Measurements from ENCODE around the gene KIAA0753. TPM values are rescaled to one million over a fixed set of nuclear protein-coding genes. Genes with fewer than 3 reads are reported as not detected.

KIAA0753 gene
- total and polyA plus RNA-seq, 4 donors: 5.3 to 31.9 (median 12.8) TPM

- H3K4me1 ChIP-seq (ENCODE audit: control insufficient read depth in 5 of 5, insufficient read depth in 5 of 5, low read length in 5 of 5): peaks cover 0 to 12% (median 0%) of the 10 kb centered on the region in 5 donors
- TF ChIP-seq CTCF (IDR thresholded peaks at IDR 0.05; ENCODE audit: control extremely low read depth, extremely low read depth): no peak
- DNase-seq (no peak), ATAC-seq (ENCODE audit: insufficient read depth, low FRiP score) (no peak)
- H3K9ac ChIP-seq (ENCODE audit: insufficient read depth in 1 of 2, low read length in 2 of 2): no peak overlapping the region
- no peaks in the 10 kb centered on the region for H3K27me3 ChIP-seq (ENCODE audit: control insufficient read depth in 3 of 3, insufficient read depth in 3 of 3, low read length in 2 of 3)
- H3K27ac ChIP-seq (ENCODE audit: low read depth in 1 of 2, low read length in 1 of 2): no peak overlapping the region
- no peak overlapping the region for H3K4me3 ChIP-seq
- H3K9me3 ChIP-seq (ENCODE audit: control insufficient read depth in 4 of 4, insufficient read depth in 3 of 4, low read length in 3 of 4): peaks cover 0 to 5% (median 2%) of the 10 kb centered on the region in 4 donors
- H3K36me3 ChIP-seq (ENCODE audit: control insufficient read depth in 4 of 4, insufficient read depth in 4 of 4, low read length in 4 of 4): no peaks in the 10 kb centered on the region
- WGBS, 2 donors: 88 to 90% methylated on average over 5 of the region's 5 CpGs
Observed at GRCh38 chr17:6544011-6544370, 96.5 kb downstream of the KIAA0753 start.

- Histone ChIP-seq H3K27me3 (ENCODE audit: control insufficient read depth in 3 of 3, insufficient read depth in 3 of 3, low read length in 2 of 3) (no peaks in the 10 kb centered on the region), H3K9me3 (ENCODE audit: control insufficient read depth in 4 of 4, insufficient read depth in 3 of 4, low read length in 3 of 4) (peaks cover 0 to 5% (median 2%) of the 10 kb centered on the region in 4 donors), H3K4me1 (ENCODE audit: control insufficient read depth in 5 of 5, insufficient read depth in 5 of 5, low read length in 5 of 5) (peaks cover 0 to 8% (median 0%) of the 10 kb centered on the region in 5 donors), H3K9ac (ENCODE audit: insufficient read depth in 1 of 2, low read length in 2 of 2) (no peak overlapping the region), H3K4me3 (no peak overlapping the region), H3K36me3 (ENCODE audit: control insufficient read depth in 4 of 4, insufficient read depth in 4 of 4, low read length in 4 of 4) (no peaks in the 10 kb centered on the region), H3K27ac (ENCODE audit: low read depth in 1 of 2, low read length in 1 of 2) (no peak overlapping the region)
- TF ChIP-seq CTCF (IDR thresholded peaks at IDR 0.05; ENCODE audit: control extremely low read depth, extremely low read depth): no peak
- 81 to 89% methylated on average over 16 of the region's 16 CpGs for WGBS, 2 donors
- no peak for DNase-seq
- ATAC-seq (ENCODE audit: insufficient read depth, low FRiP score): no peak
Observed at GRCh38 chr17:6543079-6544010, 97.2 kb downstream of the KIAA0753 start.

DNA sequence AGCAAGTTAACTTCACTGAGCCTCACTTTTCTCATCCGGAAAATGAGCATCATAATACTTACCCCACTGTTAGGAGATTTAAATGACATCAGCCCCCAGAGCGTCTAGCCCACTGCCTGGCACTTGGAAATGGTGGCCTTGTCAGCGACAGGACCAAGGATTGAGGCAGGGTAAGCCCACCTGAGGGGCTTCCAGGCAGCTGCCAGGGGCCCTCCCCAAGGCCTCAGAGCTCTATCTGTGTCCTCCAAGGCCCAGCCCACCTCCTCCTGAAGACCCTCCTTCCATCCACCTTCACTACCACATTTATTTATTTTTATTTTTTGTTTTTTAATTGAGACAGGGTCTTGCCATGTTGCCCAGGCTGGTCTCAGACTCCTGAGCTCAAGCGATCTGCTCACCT is 97.9 kb downstream of the KIAA0753 start:
- no peak for ATAC-seq (ENCODE audit: insufficient read depth, low FRiP score)
- Histone ChIP-seq H3K36me3 (ENCODE audit: control insufficient read depth in 4 of 4, insufficient read depth in 4 of 4, low read length in 4 of 4) (peaks cover 0 to 2% (median 0%) of the 10 kb centered on the region in 4 donors), H3K9ac (ENCODE audit: insufficient read depth in 1 of 2, low read length in 2 of 2) (no peak overlapping the region), H3K4me3 (no peak overlapping the region), H3K27me3 (ENCODE audit: control insufficient read depth in 3 of 3, insufficient read depth in 3 of 3, low read length in 2 of 3) (no peaks in the 10 kb centered on the region), H3K4me1 (ENCODE audit: control insufficient read depth in 5 of 5, insufficient read depth in 5 of 5, low read length in 5 of 5) (peaks cover 0 to 5% (median 0%) of the 10 kb centered on the region in 5 donors), H3K9me3 (ENCODE audit: control insufficient read depth in 4 of 4, insufficient read depth in 3 of 4, low read length in 3 of 4) (peaks cover 0 to 5% (median 2%) of the 10 kb centered on the region in 4 donors), H3K27ac (ENCODE audit: low read depth in 1 of 2, low read length in 1 of 2) (no peak overlapping the region)
- 97% methylated on average over 4 of the region's 4 CpGs for WGBS, 2 donors
- no peak for DNase-seq
- no peak for TF ChIP-seq CTCF (IDR thresholded peaks at IDR 0.05; ENCODE audit: control extremely low read depth, extremely low read depth)
